ENCODE results near the gene KEAP1.

Gene KEAP1

GRCh38 chr19:10525636-10526035, 22.5 kb upstream of the KEAP1 start:
- no peak for DNase-seq (ENCODE audit: low read depth in 2 of 3, low spot score in 1 of 3)

GRCh38 chr19:10523135-10523636, 20.0 kb upstream of the KEAP1 start:
- DNase-seq (ENCODE audit: low read depth in 2 of 3, low spot score in 1 of 3) = no peak

GRCh38 chr19:10521461-10522171, 18.5 kb upstream of the KEAP1 start:
- no peak for DNase-seq (ENCODE audit: low read depth in 2 of 3, low spot score in 1 of 3)

GRCh38 chr19:10520652-10521318, 17.6 kb upstream of the KEAP1 start:
- no peak for DNase-seq (ENCODE audit: low read depth in 2 of 3, low spot score in 1 of 3)

GRCh38 chr19:10519421-10519820, 16.3 kb upstream of the KEAP1 start:
- no peak for DNase-seq (ENCODE audit: low read depth in 2 of 3, low spot score in 1 of 3)

- DNase-seq (ENCODE audit: low read depth in 2 of 3, low spot score in 1 of 3) = no peak
Observed at GRCh38 chr19:10518444-10519361, 15.5 kb upstream of the KEAP1 start.

- DNase-seq (ENCODE audit: low read depth in 2 of 3, low spot score in 1 of 3) = no peak
Observed at GRCh38 chr19:10517760-10518443, 14.7 kb upstream of the KEAP1 start.

- DNase-seq (ENCODE audit: low read depth in 2 of 3, low spot score in 1 of 3) = no peak
Observed at GRCh38 chr19:10517361-10517759, 14.2 kb upstream of the KEAP1 start, which contains the start of gene S1PR5. TSS of gene S1PR5 (minus strand) at chr19:10517447. CDS start at chr19:10515011, 2,436 bp downstream.

- no peak for DNase-seq (ENCODE audit: low read depth in 2 of 3, low spot score in 1 of 3)
Observed at GRCh38 chr19:10516671-10517286, 13.6 kb upstream of the KEAP1 start.

- DNase-seq (ENCODE audit: low read depth in 2 of 3, low spot score in 1 of 3) = no peak
Observed at GRCh38 chr19:10516064-10516385, 12.9 kb upstream of the KEAP1 start.

- DNase-seq (ENCODE audit: low read depth in 2 of 3, low spot score in 1 of 3) = peak in 1 of 3 donors; percentile 20
Observed at GRCh38 chr19:10514211-10515145, 11.3 kb upstream of the KEAP1 start.

GRCh38 chr19:10513223-10513622, 10.1 kb upstream of the KEAP1 start:
- DNase-seq (ENCODE audit: low read depth in 2 of 3, low spot score in 1 of 3) = no peak

- DNase-seq (ENCODE audit: low read depth in 2 of 3, low spot score in 1 of 3) = peak in 1 of 3 donors; percentile 65
Observed at GRCh38 chr19:10510301-10510802, 7.2 kb upstream of the KEAP1 start.

GRCh38 chr19:10508707-10509106, 5.6 kb upstream of the KEAP1 start:
- peak in 2 of 3 donors; percentile 21 to 50 for DNase-seq (ENCODE audit: low read depth in 2 of 3, low spot score in 1 of 3)

GRCh38 chr19:10508036-10508435, 4.9 kb upstream of the KEAP1 start:
- DNase-seq (ENCODE audit: low read depth in 2 of 3, low spot score in 1 of 3) = no peak

GRCh38 chr19:10505583-10506229, 2.5 kb upstream of the KEAP1 start:
- DNase-seq (ENCODE audit: low read depth in 2 of 3, low spot score in 1 of 3) = peak; percentile 69 to 92 (median 76)

GRCh38 chr19:10502524-10503001, 593 bp downstream of the KEAP1 start:
- DNase-seq (ENCODE audit: low read depth in 2 of 3, low spot score in 1 of 3) = peak; percentile 83 to 88 (median 84)

GRCh38 chr19:10501971-10502523, 1.1 kb downstream of the KEAP1 start:
- peak in 1 of 3 donors; percentile 45 for DNase-seq (ENCODE audit: low read depth in 2 of 3, low spot score in 1 of 3)

Measured in stimulated activated CD4-positive, alpha-beta T cell treated with anti-CD3 and anti-CD28 coated beads, Interleukin-12 subunit alpha, Interleukin-12 subunit beta, amount 100 ng/mL, for 48 hours (primary cell).